ENCODE results near the gene ABCA2. TPM values are rescaled to one million over a fixed set of nuclear protein-coding genes. Genes with fewer than 3 reads are reported as not detected.

Gene ABCA2
- total RNA-seq, 2 experiments from 2014 or later, result 4.2 to 4.9 TPM

DNA sequence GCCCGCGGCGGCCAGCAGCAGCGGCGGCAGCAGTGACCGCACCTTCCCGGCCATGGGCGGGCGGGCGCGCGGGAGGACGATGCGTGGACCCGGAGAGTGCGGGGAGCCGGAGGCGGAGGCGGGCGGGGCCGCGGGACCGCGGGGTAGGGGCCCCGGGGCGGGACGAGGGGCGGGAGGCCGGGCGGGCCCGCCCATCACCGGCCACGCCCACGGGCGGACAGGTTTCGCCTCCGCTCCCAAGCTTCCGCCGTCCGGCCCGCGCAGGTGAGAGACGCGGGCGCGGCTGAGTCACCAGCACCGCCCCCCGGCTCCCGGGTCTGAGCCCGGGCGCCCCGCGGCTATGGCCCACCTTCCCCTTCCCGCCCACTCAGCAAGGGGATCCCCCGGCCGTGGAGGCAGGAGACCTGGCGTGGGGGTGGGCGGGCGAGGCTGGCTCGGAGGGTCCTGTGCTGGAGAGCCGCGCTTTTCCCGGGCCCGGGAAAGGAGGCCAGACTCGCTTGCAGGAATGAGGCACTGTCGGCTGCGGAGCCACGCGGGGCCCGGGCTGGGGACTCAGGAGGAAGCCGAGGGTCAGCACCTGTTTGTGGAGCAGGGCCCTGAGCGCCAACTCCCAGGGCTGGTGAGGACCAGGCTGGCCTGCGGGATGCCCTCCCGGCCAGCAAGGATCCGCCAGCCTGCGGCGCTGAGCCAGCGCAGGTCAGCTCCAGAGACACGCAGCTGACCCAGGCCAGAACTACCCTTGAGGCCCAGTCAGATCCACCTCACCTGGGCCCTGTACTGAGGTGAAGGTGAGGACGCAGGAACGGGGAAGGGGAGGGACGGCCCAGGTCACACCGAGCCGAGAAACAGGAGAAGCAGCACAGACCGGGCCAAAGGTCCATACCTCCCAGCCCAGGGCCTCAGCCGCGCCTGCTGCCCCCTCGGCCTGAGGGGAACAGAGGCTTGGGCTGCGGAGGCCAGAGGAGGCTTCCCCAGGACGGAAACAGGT lies 26.2 kb upstream of the ABCA2 start, which contains the start of gene ENTPD2:
Gene ENTPD2 (minus strand): TSS at position 118 of the 988 bp plus-strand sequence. CDS start 64 bp downstream, at position 54.
- no peaks in the 10 kb centered on the region for H3K36me3 Mint-ChIP-seq
- H3K4me1 Mint-ChIP-seq, result no peaks in the 10 kb centered on the region
- H3K9me3 Mint-ChIP-seq, result no peaks in the 10 kb centered on the region
- no peak within 1 kb of the TSS for H3K27ac Mint-ChIP-seq
- no peak within 1 kb of the TSS for H3K4me3 Mint-ChIP-seq
- DNase-seq, result peak; percentile 52
- peaks cover 35% of the 10 kb centered on the region for H3K27me3 Mint-ChIP-seq

- H3K4me3 Mint-ChIP-seq, result no peak overlapping the region
Observed at GRCh38 chr9:137052998-137053943, 25.2 kb upstream of the ABCA2 start.

GRCh38 chr9:137052293-137052692 lies 24.3 kb upstream of the ABCA2 start:
- H3K27ac Mint-ChIP-seq, result no peak overlapping the region
- H3K36me3 Mint-ChIP-seq, result no peaks in the 10 kb centered on the region
- H3K4me1 Mint-ChIP-seq, result no peaks in the 10 kb centered on the region
- DNase-seq, result no peak
- no peaks in the 10 kb centered on the region for H3K9me3 Mint-ChIP-seq
- H3K4me3 Mint-ChIP-seq, result no peak overlapping the region
- peaks cover 54% of the 10 kb centered on the region for H3K27me3 Mint-ChIP-seq

More at GRCh38 chr9:137052998-137053943, 25.2 kb upstream of the ABCA2 start:
- DNase-seq, result no peak
- Mint-ChIP-seq H3K9me3 (no peaks in the 10 kb centered on the region), H3K4me1 (no peaks in the 10 kb centered on the region), H3K36me3 (no peaks in the 10 kb centered on the region), H3K27ac (no peak overlapping the region), H3K27me3 (peaks cover 45% of the 10 kb centered on the region)

DNA sequence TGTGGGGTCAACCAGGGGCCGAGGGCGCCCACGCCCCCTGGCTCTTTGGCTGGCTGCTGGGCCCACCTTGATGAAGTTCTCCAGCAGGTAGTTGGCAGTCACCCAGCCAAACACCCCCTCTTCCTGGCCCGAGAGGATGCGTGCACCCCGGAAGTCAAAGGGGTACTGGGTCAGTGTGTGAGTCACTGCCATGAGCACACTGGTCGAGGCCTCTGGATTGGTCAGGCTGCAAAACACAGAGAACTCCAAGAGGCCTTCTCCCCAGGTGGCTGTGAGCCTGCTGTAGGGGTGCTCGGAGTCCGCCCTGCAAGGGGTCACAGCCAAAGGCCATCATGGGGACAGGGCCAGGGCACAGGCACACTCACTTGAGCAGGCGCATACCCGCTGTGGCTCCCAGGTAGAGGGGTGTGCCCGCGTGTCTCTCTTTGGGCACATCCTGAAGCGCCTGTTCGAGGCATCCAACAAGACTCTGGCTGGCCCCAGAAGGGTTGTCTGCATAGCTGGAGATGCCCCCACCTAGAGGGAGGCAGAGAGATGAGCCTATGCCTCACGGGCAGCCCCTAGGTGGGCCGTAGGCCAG lies 23.2 kb upstream of the ABCA2 start:
- H3K27me3 Mint-ChIP-seq, result peaks cover 65% of the 10 kb centered on the region
- H3K4me3 Mint-ChIP-seq, result no peak overlapping the region
- no peak overlapping the region for H3K27ac Mint-ChIP-seq
- no peaks in the 10 kb centered on the region for H3K9me3 Mint-ChIP-seq
- DNase-seq, result no peak
- H3K4me1 Mint-ChIP-seq, result no peaks in the 10 kb centered on the region
- H3K36me3 Mint-ChIP-seq, result no peaks in the 10 kb centered on the region

DNA sequence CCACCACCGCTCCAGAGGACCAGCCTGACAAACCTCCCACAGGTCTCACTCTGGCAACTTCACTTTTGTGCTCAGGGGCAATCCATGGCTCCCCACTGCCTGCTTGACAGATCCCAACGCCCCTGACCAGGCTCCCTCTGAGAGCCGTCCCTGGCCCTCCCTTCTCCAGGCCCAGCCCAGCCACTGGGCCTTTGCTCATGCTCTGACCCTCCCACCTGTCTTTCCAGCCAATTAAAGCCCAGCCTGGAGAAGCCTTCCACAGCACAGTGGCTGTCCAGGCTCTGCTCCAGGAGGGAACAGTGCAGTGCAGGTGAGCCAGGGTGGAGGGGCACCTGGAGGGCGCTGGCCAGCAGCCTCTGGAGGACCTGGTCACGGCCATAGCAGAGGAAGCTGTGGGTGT lies 22.5 kb upstream of the ABCA2 start:
- no peak overlapping the region for H3K4me3 Mint-ChIP-seq
- H3K4me1 Mint-ChIP-seq, result no peaks in the 10 kb centered on the region
- no peak overlapping the region for H3K27ac Mint-ChIP-seq
- H3K27me3 Mint-ChIP-seq, result peaks cover 66% of the 10 kb centered on the region
- no peaks in the 10 kb centered on the region for H3K9me3 Mint-ChIP-seq
- no peak for DNase-seq
- H3K36me3 Mint-ChIP-seq, result no peaks in the 10 kb centered on the region

- Mint-ChIP-seq H3K27me3 (peaks cover 72% of the 10 kb centered on the region), H3K4me3 (no peak overlapping the region), H3K9me3 (no peaks in the 10 kb centered on the region), H3K4me1 (peaks cover 3% of the 10 kb centered on the region), H3K27ac (no peak overlapping the region), H3K36me3 (no peaks in the 10 kb centered on the region)
- DNase-seq, result peak; percentile 67
Observed at GRCh38 chr9:137049544-137050449, 21.8 kb upstream of the ABCA2 start.

DNA sequence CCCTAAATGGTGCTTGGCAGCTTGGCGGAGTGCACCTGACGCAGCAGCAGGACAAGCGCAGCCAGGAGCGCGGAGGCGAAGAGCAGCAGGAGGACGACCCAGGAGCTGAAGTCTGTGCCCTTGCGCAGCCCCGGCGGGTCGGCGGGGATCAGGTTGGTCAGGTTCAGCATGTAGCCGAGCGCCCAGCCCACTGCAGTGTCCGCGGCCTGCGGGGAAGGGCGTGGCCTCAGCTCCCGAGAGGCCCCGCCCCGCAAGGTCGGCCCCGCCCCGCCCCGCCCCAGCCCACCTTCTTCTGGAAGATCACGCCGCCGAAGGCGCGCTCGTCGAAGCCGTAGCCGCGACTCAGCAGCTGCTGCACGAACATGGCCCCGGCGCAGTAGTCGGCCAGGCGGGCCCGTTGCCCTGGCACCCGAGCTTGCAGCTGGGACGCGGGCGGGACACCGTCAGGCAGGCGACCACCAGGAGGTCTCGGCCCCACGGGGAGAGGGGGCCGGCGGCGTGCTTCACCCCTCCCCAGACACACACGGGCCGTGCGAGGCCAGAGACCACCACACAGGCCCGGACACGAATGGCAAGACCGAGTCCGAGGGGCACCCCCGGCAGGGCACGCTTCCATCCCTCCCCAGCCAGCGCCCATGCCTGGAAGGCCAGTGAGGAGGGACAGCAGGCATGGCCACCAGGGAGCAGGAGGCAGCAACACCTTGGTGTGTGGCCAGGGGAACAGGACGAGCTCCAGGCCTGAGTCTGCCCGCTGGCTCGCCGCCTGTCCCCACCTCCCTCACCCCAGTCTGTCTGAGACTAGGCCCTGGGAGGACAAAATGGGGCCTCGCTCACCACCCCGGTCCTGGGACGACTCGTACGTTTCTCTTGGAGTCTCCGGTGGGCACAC lies 20.9 kb upstream of the ABCA2 start:
- H3K9me3 Mint-ChIP-seq, result no peaks in the 10 kb centered on the region
- no peak overlapping the region for H3K27ac Mint-ChIP-seq
- H3K4me3 Mint-ChIP-seq, result no peak overlapping the region
- no peaks in the 10 kb centered on the region for H3K36me3 Mint-ChIP-seq
- H3K27me3 Mint-ChIP-seq, result peaks cover 73% of the 10 kb centered on the region
- no peak for DNase-seq
- H3K4me1 Mint-ChIP-seq, result peaks cover 5% of the 10 kb centered on the region

- no peak within 1 kb of the TSS for H3K27ac Mint-ChIP-seq
- H3K27me3 Mint-ChIP-seq, result peaks cover 58% of the 10 kb centered on the region
- H3K4me1 Mint-ChIP-seq, result peaks cover 5% of the 10 kb centered on the region
- DNase-seq, result peak; percentile 84
- H3K36me3 Mint-ChIP-seq, result no peaks in the 10 kb centered on the region
- H3K9me3 Mint-ChIP-seq, result no peaks in the 10 kb centered on the region
- H3K4me3 Mint-ChIP-seq, result peak within 1 kb of the TSS; percentile 53
Observed at GRCh38 chr9:137046088-137046787, 18.2 kb upstream of the ABCA2 start, which contains the start of gene NPDC1. Gene NPDC1, minus strand, starts transcription at chr9:137046177. Its CDS starts 188 bp downstream, at chr9:137045989.

DNA sequence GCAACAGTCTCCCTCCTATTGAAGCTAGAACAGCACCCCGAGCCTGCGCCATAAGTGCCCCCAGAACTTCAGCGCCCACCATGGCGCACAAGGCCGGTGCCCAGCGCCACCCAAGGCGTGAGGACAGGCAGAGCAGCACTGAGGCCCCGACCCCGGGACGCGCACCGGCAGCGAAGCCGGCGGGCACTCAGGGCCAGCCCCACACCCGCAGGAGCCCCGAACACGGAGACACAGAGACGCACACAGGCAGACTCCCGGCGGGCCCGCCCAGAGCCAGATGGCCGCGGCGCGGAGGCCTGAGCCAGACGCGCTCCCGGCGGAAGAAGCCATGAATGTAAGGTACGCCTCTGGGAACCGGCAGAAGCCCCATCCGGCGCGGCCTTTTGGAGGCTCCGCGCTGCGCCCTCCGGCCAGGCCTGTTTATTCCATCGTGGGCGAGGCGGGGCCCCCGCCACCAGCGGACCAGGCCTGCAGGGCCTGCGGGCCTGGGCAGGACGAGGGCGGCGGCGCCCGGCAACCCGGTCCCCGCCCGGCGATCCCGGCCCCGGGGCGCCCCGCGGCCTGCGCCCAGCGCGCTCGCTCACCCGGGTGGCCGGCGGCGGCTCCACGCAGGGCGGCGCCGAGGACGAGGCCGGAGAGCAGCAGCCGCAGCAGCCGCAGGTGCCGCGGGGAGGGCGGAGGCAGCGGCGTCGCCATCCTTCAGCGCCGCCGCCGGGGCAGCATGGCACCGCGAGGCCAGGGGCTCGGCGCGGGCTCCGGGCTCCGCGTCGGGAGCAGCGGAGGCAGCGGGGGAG lies 17.5 kb upstream of the ABCA2 start:
- DNase-seq, result peak; percentile 45
- Mint-ChIP-seq H3K4me1 (peaks cover 5% of the 10 kb centered on the region), H3K4me3 (peak overlapping the region; percentile 53), H3K27ac (no peak overlapping the region), H3K36me3 (no peaks in the 10 kb centered on the region), H3K9me3 (no peaks in the 10 kb centered on the region), H3K27me3 (peaks cover 54% of the 10 kb centered on the region)

GRCh38 chr9:137044502-137045177 lies 16.6 kb upstream of the ABCA2 start:
- H3K9me3 Mint-ChIP-seq, result no peaks in the 10 kb centered on the region
- H3K27ac Mint-ChIP-seq, result no peak overlapping the region
- H3K4me3 Mint-ChIP-seq, result peak overlapping the region; percentile 53

GRCh38 chr9:137044037-137044436 lies 16.0 kb upstream of the ABCA2 start:
- Mint-ChIP-seq H3K4me3 (no peak overlapping the region), H3K27ac (no peak overlapping the region), H3K4me1 (peaks cover 5% of the 10 kb centered on the region), H3K9me3 (no peaks in the 10 kb centered on the region), H3K27me3 (peaks cover 39% of the 10 kb centered on the region), H3K36me3 (no peaks in the 10 kb centered on the region)
- DNase-seq, result no peak

More at GRCh38 chr9:137044502-137045177, 16.6 kb upstream of the ABCA2 start:
- peaks cover 45% of the 10 kb centered on the region for H3K27me3 Mint-ChIP-seq
- peaks cover 5% of the 10 kb centered on the region for H3K4me1 Mint-ChIP-seq
- DNase-seq, result no peak
- H3K36me3 Mint-ChIP-seq, result no peaks in the 10 kb centered on the region

Measured in activated naive CD8-positive, alpha-beta T cell treated with anti-CD3 and anti-CD28 coated beads for 36 hours (primary cell).